MM.1S (cell line): ENCODE measurements around the gene PIP5K1A.
"Not testable (repeated sequence)": the region's sequence is repeated elsewhere in the genome, so short reads cannot be mapped to it uniquely, and the experiment has no call there.

Experiments
- DNase-seq: peaks from one replicate; pipeline ENCODE4 v3.0.0-alpha.2; 2015
- H2AFZ ChIP-seq: fragments of 300-600 bp; sonication (generic); 2 replicates; pipeline ENCODE4 v1.6.0; 2016; ENCODE audit warnings: antibody characterized with exemption, low read length
- H3F3A ChIP-seq: fragments of 300-600 bp; sonication (generic); 2 replicates; pipeline ENCODE4 v1.6.1; 2016; ENCODE audit warnings: mild to moderate bottlenecking, antibody characterized with exemption, low read length, moderate library complexity, mixed read lengths; ENCODE audit not compliant: insufficient read depth
- H3K27ac ChIP-seq: fragments of 300-600 bp; sonication (generic); 2 replicates; pipeline ENCODE4 v1.5.1; 2016; ENCODE audit warnings: mild to moderate bottlenecking, low read length
- H3K27me3 ChIP-seq: fragments of 300-600 bp; sonication (generic); replicated peaks from 2 replicates; pipeline ENCODE4 v1.6.0; 2016; ENCODE audit warnings: low read length; ENCODE audit not compliant: insufficient read depth
- H3K36me3 ChIP-seq: fragments of 300-600 bp; sonication (generic); replicated peaks from 2 replicates; pipeline ENCODE4 v1.6.1; 2016; ENCODE audit warnings: mild to moderate bottlenecking, low read length, mixed read lengths; ENCODE audit not compliant: insufficient read depth
- H3K4me1 ChIP-seq: fragments of 300-600 bp; sonication (generic); 2 replicates; pipeline ENCODE4 v1.6.1; 2016; ENCODE audit warnings: low read length, mixed read lengths
- H3K4me2 ChIP-seq: fragments of 300-600 bp; sonication (generic); 2 replicates; pipeline ENCODE4 v1.6.0; 2016; ENCODE audit warnings: low read depth, low read length
- H3K4me3 ChIP-seq: fragments of 300-600 bp; sonication (generic); 2 replicates; pipeline ENCODE4 v1.5.1; 2016; ENCODE audit warnings: low read length, mixed read lengths
- H3K79me2 ChIP-seq: fragments of 300-600 bp; sonication (generic); 2 replicates; pipeline ENCODE4 v1.6.1; 2016; ENCODE audit warnings: mixed run types, low read length, mixed read lengths
- H3K9ac ChIP-seq: fragments of 300-600 bp; sonication (generic); 2 replicates; pipeline ENCODE4 v1.6.1; 2016; ENCODE audit warnings: low read length, mixed read lengths
- H3K9me2 ChIP-seq: fragments of 300-600 bp; sonication (generic); replicated peaks from 2 replicates; pipeline ENCODE4 v1.6.1; 2016; ENCODE audit warnings: mild to moderate bottlenecking, low read length, mixed read lengths; ENCODE audit not compliant: insufficient read depth
- H3K9me3 ChIP-seq: fragments of 300-600 bp; sonication (generic); replicated peaks from 2 replicates; pipeline ENCODE4 v1.6.1; 2016; ENCODE audit warnings: mild to moderate bottlenecking, low read length, mixed read lengths; ENCODE audit not compliant: insufficient read depth
- H4K20me1 ChIP-seq: fragments of 300-600 bp; sonication (generic); 2 replicates; pipeline ENCODE4 v1.6.1; 2016; ENCODE audit warnings: mild to moderate bottlenecking, low read length, moderate library complexity, mixed read lengths; ENCODE audit not compliant: insufficient read depth
- EZH2 ChIP-seq: fragments of 300-600 bp; sonication (generic); optimal IDR thresholded peaks from 2 replicates; pipeline ENCODE3; 2017; ENCODE audit warnings: low read depth, mild to moderate bottlenecking, antibody characterized with exemption, low read length, mixed read lengths
- EZH2phosphoT487 ChIP-seq: fragments of 300-600 bp; sonication (generic); IDR thresholded peaks from 2 replicates; pipeline ENCODE4 v1.6.1; 2018; ENCODE audit warnings: antibody characterized with exemption, low read length
- TF ChIP-seq, protein P1 (sequence below): fragments of 300-600 bp; sonication (generic); IDR thresholded peaks from 2 replicates; pipeline ENCODE4 v1.5.1; 2016; ENCODE audit warnings: antibody characterized with exemption, low read length, mixed read lengths

Gene PIP5K1A

DNA sequence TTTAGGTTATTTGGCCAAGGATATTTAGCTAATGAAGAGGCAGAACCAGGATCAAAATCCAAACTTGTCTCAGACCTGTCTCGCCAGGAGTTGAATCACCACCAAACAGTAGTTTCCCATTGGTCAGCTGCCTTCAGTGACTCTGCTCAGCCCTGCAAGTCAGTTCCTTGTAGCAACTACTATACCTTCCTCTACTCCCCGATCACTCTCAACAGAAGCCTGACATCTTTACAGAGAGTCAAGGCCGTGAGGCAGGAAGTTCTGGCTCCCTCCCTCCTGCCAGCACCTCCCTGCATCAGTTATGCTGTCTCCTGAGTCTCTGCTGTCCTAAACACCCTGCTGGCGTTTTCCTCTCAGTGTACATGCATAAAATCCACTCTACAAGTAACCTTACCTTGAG lies 69.4 kb downstream of the PIP5K1A start:
- no peak overlapping the region for H3K4me3 ChIP-seq
- H3F3A ChIP-seq = no peaks in the 10 kb centered on the region; the same call in 1 of the 2 replicates
- H3K9me3 ChIP-seq = no peaks in the 10 kb centered on the region
- H3K27me3 ChIP-seq = no peaks in the 10 kb centered on the region
- H3K9ac ChIP-seq = no peak overlapping the region
- TF ChIP-seq EZH2 = no peak
- TF ChIP-seq, protein P1, sequence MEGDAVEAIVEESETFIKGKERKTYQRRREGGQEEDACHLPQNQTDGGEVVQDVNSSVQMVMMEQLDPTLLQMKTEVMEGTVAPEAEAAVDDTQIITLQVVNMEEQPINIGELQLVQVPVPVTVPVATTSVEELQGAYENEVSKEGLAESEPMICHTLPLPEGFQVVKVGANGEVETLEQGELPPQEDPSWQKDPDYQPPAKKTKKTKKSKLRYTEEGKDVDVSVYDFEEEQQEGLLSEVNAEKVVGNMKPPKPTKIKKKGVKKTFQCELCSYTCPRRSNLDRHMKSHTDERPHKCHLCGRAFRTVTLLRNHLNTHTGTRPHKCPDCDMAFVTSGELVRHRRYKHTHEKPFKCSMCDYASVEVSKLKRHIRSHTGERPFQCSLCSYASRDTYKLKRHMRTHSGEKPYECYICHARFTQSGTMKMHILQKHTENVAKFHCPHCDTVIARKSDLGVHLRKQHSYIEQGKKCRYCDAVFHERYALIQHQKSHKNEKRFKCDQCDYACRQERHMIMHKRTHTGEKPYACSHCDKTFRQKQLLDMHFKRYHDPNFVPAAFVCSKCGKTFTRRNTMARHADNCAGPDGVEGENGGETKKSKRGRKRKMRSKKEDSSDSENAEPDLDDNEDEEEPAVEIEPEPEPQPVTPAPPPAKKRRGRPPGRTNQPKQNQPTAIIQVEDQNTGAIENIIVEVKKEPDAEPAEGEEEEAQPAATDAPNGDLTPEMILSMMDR = no peak
- TF ChIP-seq EZH2phosphoT487 = no peak
- H3K79me2 ChIP-seq = 0 out of 2 replicates have a peak, but pooled peaks cover 2% of the 10 kb centered on the region
- no peaks in the 10 kb centered on the region for H3K9me2 ChIP-seq
- H3K4me1 ChIP-seq = no peaks in the 10 kb centered on the region
- no peak for DNase-seq
- no peaks in the 10 kb centered on the region; the same call in 1 of the 2 replicates for H3K36me3 ChIP-seq
- no peak overlapping the region for H3K27ac ChIP-seq
- no peak overlapping the region for H3K4me2 ChIP-seq
- no peaks in the 10 kb centered on the region for H4K20me1 ChIP-seq
- H2AFZ ChIP-seq = no peak overlapping the region

DNA sequence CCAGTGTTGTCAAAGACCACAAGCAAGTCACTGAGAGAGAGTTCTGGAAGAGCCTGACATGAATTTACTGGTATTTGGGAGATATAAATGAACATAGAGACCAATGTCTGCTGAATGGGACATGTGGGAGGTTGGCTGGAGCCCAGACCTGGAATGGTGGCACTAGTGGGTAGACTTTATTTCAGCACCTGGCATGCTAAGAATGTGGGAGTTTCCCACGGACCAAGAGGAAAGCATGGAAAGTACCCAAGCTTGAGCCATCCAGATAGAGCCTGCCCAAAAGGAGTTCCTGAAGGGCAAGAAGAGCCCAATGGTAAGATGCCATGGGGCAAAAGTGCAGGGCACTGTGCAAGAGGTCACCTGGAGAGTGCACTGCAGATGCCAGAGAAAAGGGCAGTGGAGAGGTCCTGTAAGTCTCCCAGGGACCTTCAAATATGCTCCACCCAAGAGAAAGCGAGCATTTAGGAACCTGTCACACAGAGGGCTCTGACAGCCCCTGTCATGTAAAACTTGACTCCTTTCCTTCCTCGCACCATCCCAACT lies 75.6 kb downstream of the PIP5K1A start:
- Histone ChIP-seq H3K4me2 (no peak overlapping the region), H3K9me2 (no peaks in the 10 kb centered on the region), H3K79me2 (no peaks in the 10 kb centered on the region), H4K20me1 (no peaks in the 10 kb centered on the region), H3K36me3 (no peaks in the 10 kb centered on the region), H3K9ac (no peak overlapping the region), H2AFZ (no peak overlapping the region), H3K27me3 (no peaks in the 10 kb centered on the region), H3K27ac (no peak overlapping the region), H3K4me1 (no peaks in the 10 kb centered on the region), H3F3A (no peaks in the 10 kb centered on the region), H3K9me3 (no peaks in the 10 kb centered on the region), H3K4me3 (no peak overlapping the region)
- no peak for DNase-seq
- TF ChIP-seq EZH2phosphoT487 (no peak), EZH2 (no peak)
- TF ChIP-seq, protein P1 = no peak

DNA sequence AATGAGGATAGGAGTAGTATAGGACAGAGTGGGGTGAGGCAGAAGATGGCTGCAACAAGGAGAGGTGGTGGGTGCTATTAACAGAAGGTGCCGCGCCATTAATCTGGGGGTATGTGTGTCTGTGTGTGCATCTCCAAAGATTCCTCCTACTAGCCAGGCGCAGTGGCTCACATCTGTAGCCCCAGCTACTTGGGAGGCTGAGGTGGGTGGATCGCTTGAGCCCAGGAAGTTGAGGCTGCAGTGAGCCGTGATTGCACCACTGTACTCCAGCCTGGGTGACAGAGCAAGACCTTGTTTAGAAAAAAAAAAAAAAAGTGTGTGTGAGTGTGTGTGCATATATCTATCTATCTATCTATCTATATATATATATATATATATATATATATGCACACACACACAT lies 77.0 kb downstream of the PIP5K1A start:
- H3F3A ChIP-seq, H3K4me2 ChIP-seq, H3K27me3 ChIP-seq, H2AFZ ChIP-seq, H3K27ac ChIP-seq, H3K4me1 ChIP-seq, H3K79me2 ChIP-seq, H3K9me2 ChIP-seq, H3K9me3 ChIP-seq, H4K20me1 ChIP-seq, H3K4me3 ChIP-seq, H3K36me3 ChIP-seq, DNase-seq, H3K9ac ChIP-seq: not testable (repeated sequence)

DNA sequence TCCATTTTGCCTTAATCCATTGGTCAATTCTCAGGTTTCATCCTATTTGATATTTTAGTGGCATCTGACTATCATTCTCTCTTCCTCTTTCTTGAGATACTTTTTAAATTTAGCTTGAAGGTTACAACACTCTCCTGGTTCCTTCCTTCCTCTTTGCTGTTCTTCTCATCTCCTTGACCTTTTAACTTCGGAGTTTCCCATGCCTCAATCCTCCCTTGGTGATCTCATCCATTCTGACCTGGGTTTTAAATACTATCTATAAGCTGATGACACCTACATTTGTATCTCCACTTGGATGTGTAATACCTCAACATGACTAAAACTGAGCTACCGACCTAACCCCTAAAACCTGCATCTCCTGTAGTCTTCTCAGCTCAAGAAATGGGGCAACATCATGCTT lies 78.9 kb downstream of the PIP5K1A start:
- Histone ChIP-seq H3K4me1 (no peaks in the 10 kb centered on the region; the same call in 1 of the 2 replicates), H3F3A (peaks cover 10% of the 10 kb centered on the region), H4K20me1 (no peaks in the 10 kb centered on the region), H3K4me3 (no peak overlapping the region), H3K27me3 (no peaks in the 10 kb centered on the region), H3K4me2 (no peak overlapping the region), H2AFZ (no peak overlapping the region), H3K79me2 (peaks cover under 1% of the 10 kb centered on the region; the same call in 1 of the 2 replicates), H3K36me3 (no peaks in the 10 kb centered on the region), H3K27ac (no peak overlapping the region), H3K9me2 (no peaks in the 10 kb centered on the region), H3K9ac (no peak overlapping the region), H3K9me3 (no peaks in the 10 kb centered on the region)
- TF ChIP-seq EZH2phosphoT487 (no peak), EZH2 (no peak)
- TF ChIP-seq, protein P1 = no peak
- no peak for DNase-seq
